Effector memory CD8-positive, alpha-beta T cell (primary cell): ENCODE data around the gene HCRTR1.

ENCODE experiments used
- ATAC-seq: fragments of 150-1000 bp; cut with Tn5 transposase; replicated peaks from 2 replicates; pipeline ENCODE4 v1.10.0; 2021; ENCODE audit warnings: mild to moderate bottlenecking, moderate library complexity
- DNase-seq, 3 experiments: peaks; one replicate each; pipeline ENCODE4 v3.0.0; 2021
- H3K27ac Mint-ChIP-seq, 2 donors: one replicate each; pipeline ENCODE4 v1.8.0; 2022; ENCODE audit warnings: mild to moderate bottlenecking in 2 of 2, mixed read lengths in 2 of 2, moderate library complexity in 2 of 2
- H3K27me3 Mint-ChIP-seq, 2 donors: one replicate each; pipeline ENCODE4 v1.8.0; 2022; ENCODE audit warnings: mixed read lengths in 2 of 2
- H3K36me3 Mint-ChIP-seq: one replicate; pipeline ENCODE4 v1.8.0; 2022; ENCODE audit warnings: mild to moderate bottlenecking, moderate library complexity, mixed read lengths; ENCODE audit not compliant: insufficient read depth
- H3K4me1 Mint-ChIP-seq, 2 donors: one replicate each; pipeline ENCODE4 v1.8.0; 2022; ENCODE audit warnings: low read depth in 2 of 2, mixed read lengths in 2 of 2
- H3K4me3 Mint-ChIP-seq, 2 donors: one replicate each; pipeline ENCODE4 v1.8.0; 2022; ENCODE audit warnings: mild to moderate bottlenecking in 2 of 2, mixed read lengths in 2 of 2, moderate library complexity in 2 of 2
- H3K9me3 Mint-ChIP-seq, 2 donors: one replicate each; pipeline ENCODE4 v1.8.0; 2022; ENCODE audit warnings: mixed read lengths in 2 of 2

HCRTR1 gene

GRCh38 chr1:31621498-31621820 is 4.0 kb downstream of the HCRTR1 start:
- H3K27ac Mint-ChIP-seq = no peak overlapping the region
- peaks cover 28 to 31% of the 10 kb centered on the region in 2 donors for H3K27me3 Mint-ChIP-seq

DNA sequence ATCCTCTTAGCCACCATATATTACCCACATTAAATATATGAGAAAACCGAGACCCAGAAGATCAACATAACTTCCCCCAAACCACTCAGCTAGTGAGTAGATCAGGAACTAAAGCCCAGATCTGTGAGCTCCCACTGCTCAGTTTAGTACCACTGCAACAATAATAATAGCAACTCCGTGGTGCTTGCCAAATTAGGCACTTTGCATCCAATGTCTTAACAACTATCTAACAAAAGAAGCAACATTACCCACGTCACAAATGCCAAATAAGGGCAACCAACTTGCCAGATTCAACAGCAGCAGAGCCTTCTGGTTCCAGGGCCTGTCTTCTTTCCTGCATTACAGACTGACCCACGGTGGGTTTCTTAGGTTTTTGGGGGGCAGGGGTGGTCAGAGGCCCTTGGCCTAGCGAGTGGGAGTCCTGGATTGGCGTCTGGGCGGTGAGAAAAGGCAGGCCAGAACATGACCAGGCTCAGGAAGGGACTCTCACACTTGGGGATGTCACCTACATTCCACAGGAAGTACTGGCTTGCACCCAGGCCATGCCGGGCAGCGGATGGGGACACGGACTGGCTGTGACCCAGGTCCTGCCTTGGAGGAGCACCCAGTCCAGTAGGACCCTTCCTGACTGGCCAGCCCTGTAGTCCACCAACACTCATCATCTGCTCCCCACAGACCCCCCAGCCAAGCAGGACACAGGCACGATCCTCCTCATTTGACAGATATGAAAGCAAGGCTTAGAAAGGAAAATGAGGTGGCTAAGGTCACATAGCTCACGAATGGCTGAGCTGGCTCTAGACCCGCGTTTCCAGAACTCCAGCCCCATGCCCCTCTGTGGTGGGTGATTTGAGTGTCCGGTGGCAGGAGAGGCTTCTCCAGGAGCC is 4.6 kb downstream of the HCRTR1 start:
- Mint-ChIP-seq H3K27ac (peak overlapping the region in 1 of 2 donors; percentile 44), H3K9me3 (no peaks in the 10 kb centered on the region), H3K4me1 (peaks cover 7% of the 10 kb centered on the region in 2 donors), H3K27me3 (peaks cover 22 to 25% of the 10 kb centered on the region in 2 donors), H3K36me3 (peaks cover 13% of the 10 kb centered on the region), H3K4me3 (no peak overlapping the region)
- ATAC-seq = no peak
- DNase-seq = no peak

More at GRCh38 chr1:31621498-31621820, 4.0 kb downstream of the HCRTR1 start:
- peaks cover 10% of the 10 kb centered on the region for H3K36me3 Mint-ChIP-seq
- no peaks in the 10 kb centered on the region for H3K9me3 Mint-ChIP-seq
- H3K4me1 Mint-ChIP-seq = peaks cover 8 to 11% of the 10 kb centered on the region in 2 donors
- H3K4me3 Mint-ChIP-seq = no peak overlapping the region
- ATAC-seq (no peak), DNase-seq (no peak)

GRCh38 chr1:31623365-31623764 is 5.9 kb downstream of the HCRTR1 start:
- Mint-ChIP-seq H3K4me3 (no peak overlapping the region), H3K27ac (peak overlapping the region in 1 of 2 donors; percentile 20), H3K27me3 (peaks cover 16 to 18% of the 10 kb centered on the region in 2 donors), H3K36me3 (peaks cover 25% of the 10 kb centered on the region), H3K9me3 (no peaks in the 10 kb centered on the region), H3K4me1 (peaks cover 5 to 6% of the 10 kb centered on the region in 2 donors)
- DNase-seq (no peak), ATAC-seq (no peak)

DNA sequence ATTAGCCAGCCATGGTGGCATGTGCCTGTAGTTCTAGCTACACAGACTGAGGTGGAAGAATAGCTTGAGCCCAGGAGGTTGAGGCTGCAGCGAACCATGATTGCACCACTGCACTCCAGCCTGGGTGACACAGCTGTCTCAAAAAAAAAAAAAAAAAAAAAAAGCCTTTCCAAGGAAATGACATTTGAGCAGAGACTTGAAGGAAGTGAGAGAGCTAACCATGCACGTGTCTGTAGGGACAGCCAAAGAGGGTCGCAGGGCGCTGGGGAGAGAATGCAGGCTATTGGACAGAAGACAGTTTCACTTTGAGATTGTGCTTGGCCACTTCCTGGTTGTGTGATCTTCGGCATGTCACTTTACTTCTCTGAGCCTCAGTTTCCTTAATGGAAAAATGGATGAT is 6.8 kb downstream of the HCRTR1 start:
- Mint-ChIP-seq H3K27ac (peak overlapping the region; percentile 27 to 72), H3K9me3 (no peaks in the 10 kb centered on the region), H3K4me1 (peaks cover 5% of the 10 kb centered on the region in 2 donors), H3K27me3 (peaks cover 6 to 9% of the 10 kb centered on the region in 2 donors), H3K4me3 (no peak overlapping the region), H3K36me3 (peaks cover 26% of the 10 kb centered on the region)
- DNase-seq (no peak), ATAC-seq (no peak)

GRCh38 chr1:31624731-31625514 is 7.4 kb downstream of the HCRTR1 start:
- Mint-ChIP-seq H3K36me3 (peaks cover 32% of the 10 kb centered on the region), H3K9me3 (no peaks in the 10 kb centered on the region), H3K4me1 (peaks cover 3 to 5% of the 10 kb centered on the region in 2 donors), H3K27ac (peak overlapping the region in 1 of 2 donors; percentile 11), H3K4me3 (no peak overlapping the region), H3K27me3 (peaks cover under 1 to 3% of the 10 kb centered on the region in 2 donors)
- ATAC-seq = no peak
- no peak for DNase-seq

DNA sequence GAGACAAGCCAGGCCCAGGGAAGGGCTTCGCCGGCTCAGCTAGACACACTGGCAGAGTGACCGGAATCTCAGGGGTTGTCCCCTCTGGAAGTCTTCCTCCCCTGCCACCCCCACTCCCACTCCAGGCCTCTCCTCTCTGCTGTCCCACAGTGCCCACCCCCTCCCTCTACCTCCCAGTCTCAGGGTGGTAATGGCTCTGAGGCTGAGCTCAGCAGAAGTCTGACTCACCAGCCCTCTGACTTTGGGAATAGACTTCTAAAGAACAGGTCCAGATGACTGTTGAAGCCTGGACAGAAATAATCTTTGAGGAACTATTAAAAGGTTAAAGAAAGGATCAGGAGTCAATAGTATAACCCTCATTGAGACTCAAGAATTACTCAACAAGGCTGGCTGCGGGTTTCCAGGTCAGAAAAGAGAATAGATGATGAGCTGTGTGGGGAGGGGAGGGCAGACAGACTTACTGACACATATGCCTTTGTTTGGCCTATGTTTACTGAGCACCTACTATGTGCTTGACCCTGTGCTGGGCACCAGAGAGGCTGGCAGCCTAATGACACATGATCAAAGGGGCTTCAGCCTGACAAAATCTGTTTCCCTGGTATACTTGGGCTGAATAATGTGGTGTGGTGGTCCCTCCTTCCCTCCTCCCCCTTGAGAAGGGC is 8.2 kb downstream of the HCRTR1 start:
- ATAC-seq (no peak), DNase-seq (no peak)
- Mint-ChIP-seq H3K4me3 (no peak overlapping the region), H3K27ac (no peak overlapping the region), H3K4me1 (peaks cover 3 to 5% of the 10 kb centered on the region in 2 donors), H3K27me3 (no peaks in the 10 kb centered on the region), H3K36me3 (peaks cover 38% of the 10 kb centered on the region), H3K9me3 (no peaks in the 10 kb centered on the region)

- ATAC-seq = no peak
- Mint-ChIP-seq H3K27me3 (no peaks in the 10 kb centered on the region), H3K4me1 (peaks cover 3 to 5% of the 10 kb centered on the region in 2 donors), H3K27ac (peak overlapping the region in 1 of 2 donors; percentile 68), H3K36me3 (peaks cover 45% of the 10 kb centered on the region), H3K4me3 (no peak overlapping the region), H3K9me3 (no peaks in the 10 kb centered on the region)
- DNase-seq = no peak
Measured at GRCh38 chr1:31626223-31627207, 9.0 kb downstream of the HCRTR1 start.

GRCh38 chr1:31627301-31627929 is 9.9 kb downstream of the HCRTR1 start:
- peaks cover 3 to 5% of the 10 kb centered on the region in 2 donors for H3K4me1 Mint-ChIP-seq
- H3K36me3 Mint-ChIP-seq = peaks cover 51% of the 10 kb centered on the region
- H3K4me3 Mint-ChIP-seq = no peak overlapping the region
- peak overlapping the region; percentile 25 to 68 for H3K27ac Mint-ChIP-seq
- DNase-seq (no peak), ATAC-seq (no peak)
- H3K9me3 Mint-ChIP-seq = no peaks in the 10 kb centered on the region
- no peaks in the 10 kb centered on the region for H3K27me3 Mint-ChIP-seq

DNA sequence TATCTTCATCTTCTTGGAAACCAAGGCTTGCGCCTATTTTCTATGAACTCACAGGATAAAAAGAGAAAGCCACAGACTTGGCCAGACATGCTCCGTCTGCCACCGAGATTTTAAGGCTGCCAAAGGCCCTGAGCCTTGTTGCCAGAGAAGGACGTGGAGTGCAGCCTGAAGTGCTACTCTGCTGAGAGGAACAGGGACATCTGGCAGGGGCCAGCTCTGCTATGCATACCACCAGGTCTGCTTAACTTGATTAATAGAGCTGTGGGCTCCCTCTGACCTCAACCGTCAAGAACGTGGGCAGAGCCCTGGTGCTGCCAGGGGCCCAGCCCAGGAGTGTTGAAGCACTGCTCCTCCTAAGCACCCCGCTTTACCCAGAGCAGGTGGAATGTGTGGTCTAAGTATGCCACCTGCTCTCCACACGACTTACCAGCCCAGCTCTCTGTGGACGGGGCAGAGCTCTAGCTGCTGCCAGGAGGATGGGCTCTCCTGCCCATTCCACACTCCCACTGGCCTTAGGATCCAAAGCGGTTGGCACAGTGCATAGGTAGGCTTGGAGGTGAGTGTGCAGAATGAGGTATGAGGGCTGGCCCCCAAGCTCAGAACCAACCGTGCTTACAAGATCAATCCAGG is 10.6 kb downstream of the HCRTR1 start:
- Mint-ChIP-seq H3K27ac (peak overlapping the region in 1 of 2 donors; percentile 25), H3K27me3 (no peaks in the 10 kb centered on the region)

GRCh38 chr1:31628931-31629556 is 11.6 kb downstream of the HCRTR1 start:
- no peak overlapping the region for H3K4me3 Mint-ChIP-seq
- no peak overlapping the region for H3K27ac Mint-ChIP-seq
- ATAC-seq = no peak
- peaks cover under 1 to 3% of the 10 kb centered on the region in 2 donors for H3K4me1 Mint-ChIP-seq
- no peaks in the 10 kb centered on the region for H3K9me3 Mint-ChIP-seq
- H3K27me3 Mint-ChIP-seq = no peaks in the 10 kb centered on the region
- H3K36me3 Mint-ChIP-seq = peaks cover 59% of the 10 kb centered on the region
- DNase-seq = no peak

More for the DNA sequence above, 10.6 kb downstream of the HCRTR1 start:
- Mint-ChIP-seq H3K36me3 (peaks cover 53% of the 10 kb centered on the region), H3K4me1 (peaks cover 3 to 5% of the 10 kb centered on the region in 2 donors), H3K9me3 (no peaks in the 10 kb centered on the region), H3K4me3 (no peak overlapping the region)
- DNase-seq (no peak), ATAC-seq (no peak)

DNA sequence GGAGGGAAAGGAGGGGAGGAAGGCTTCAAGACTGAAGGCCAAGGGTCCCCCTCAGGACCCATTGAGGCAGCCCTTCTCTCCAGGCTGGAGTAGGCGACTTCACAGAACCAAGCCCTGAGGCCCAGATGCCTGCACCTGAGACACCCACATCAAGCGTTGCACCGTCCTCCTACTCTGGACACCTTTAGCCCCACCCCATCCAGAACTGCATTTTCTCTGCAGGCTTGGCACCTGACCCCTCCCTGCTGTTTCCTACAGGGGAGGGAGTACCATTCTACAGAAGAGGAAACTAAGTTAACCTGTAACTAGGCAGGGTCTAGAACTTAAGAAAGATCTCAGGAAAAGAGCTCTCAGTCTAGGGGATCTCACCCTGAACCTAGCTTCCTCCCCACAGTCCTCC is 15.2 kb downstream of the HCRTR1 start:
- Mint-ChIP-seq H3K36me3 (peaks cover 48% of the 10 kb centered on the region), H3K27ac (no peak overlapping the region), H3K4me1 (peaks cover 18 to 21% of the 10 kb centered on the region in 2 donors), H3K9me3 (no peaks in the 10 kb centered on the region), H3K4me3 (no peak overlapping the region), H3K27me3 (no peaks in the 10 kb centered on the region)
- DNase-seq = no peak
- no peak for ATAC-seq
